ENCODE data around the gene PTPRS. TPM values are rescaled to one million over a fixed set of nuclear protein-coding genes. Genes with fewer than 3 reads are reported as not detected.

The PTPRS gene
- total RNA-seq, 6 experiments from 2014 or later = 78.4 to 102 (median 96.8) TPM

- no peak for TF ChIP-seq CTCF (IDR thresholded peaks at IDR 0.05)
- peaks cover 13% of the 10 kb centered on the region for H3K27me3 Mint-ChIP-seq (ENCODE audit: insufficient read depth)
- DNase-seq = no peak
- no peaks in the 10 kb centered on the region for H3K4me1 Mint-ChIP-seq (ENCODE audit: low read depth)
- no peak overlapping the region for H3K27ac Mint-ChIP-seq
- H3K9me3 Mint-ChIP-seq = no peaks in the 10 kb centered on the region
- no peak overlapping the region for H3K4me3 Mint-ChIP-seq
- H3K36me3 Mint-ChIP-seq (ENCODE audit: low read depth) = no peaks in the 10 kb centered on the region
Measured at GRCh38 chr19:5358173-5358800, 17.7 kb upstream of the PTPRS start.

GRCh38 chr19:5357584-5357983 is 17.0 kb upstream of the PTPRS start:
- Mint-ChIP-seq H3K36me3 (ENCODE audit: low read depth) (no peaks in the 10 kb centered on the region), H3K9me3 (no peaks in the 10 kb centered on the region), H3K4me3 (no peak overlapping the region), H3K27me3 (ENCODE audit: insufficient read depth) (peaks cover 14% of the 10 kb centered on the region), H3K4me1 (ENCODE audit: low read depth) (no peaks in the 10 kb centered on the region), H3K27ac (no peak overlapping the region)
- TF ChIP-seq CTCF (IDR thresholded peaks at IDR 0.05) = no peak
- no peak for DNase-seq

GRCh38 chr19:5356918-5357317 is 16.3 kb upstream of the PTPRS start:
- Mint-ChIP-seq H3K27me3 (ENCODE audit: insufficient read depth) (peaks cover 19% of the 10 kb centered on the region), H3K4me1 (ENCODE audit: low read depth) (no peaks in the 10 kb centered on the region), H3K4me3 (no peak overlapping the region), H3K27ac (no peak overlapping the region), H3K9me3 (no peaks in the 10 kb centered on the region), H3K36me3 (ENCODE audit: low read depth) (no peaks in the 10 kb centered on the region)
- no peak for DNase-seq
- TF ChIP-seq CTCF (IDR thresholded peaks at IDR 0.05) = no peak

- Mint-ChIP-seq H3K27me3 (ENCODE audit: insufficient read depth) (peaks cover 17% of the 10 kb centered on the region), H3K36me3 (ENCODE audit: low read depth) (no peaks in the 10 kb centered on the region), H3K27ac (no peak overlapping the region), H3K4me3 (no peak overlapping the region), H3K9me3 (no peaks in the 10 kb centered on the region), H3K4me1 (ENCODE audit: low read depth) (no peaks in the 10 kb centered on the region)
- no peak for TF ChIP-seq CTCF (IDR thresholded peaks at IDR 0.05)
- no peak for DNase-seq
Measured at GRCh38 chr19:5356428-5356827, 15.8 kb upstream of the PTPRS start.

GRCh38 chr19:5355693-5356092 is 15.1 kb upstream of the PTPRS start:
- H3K9me3 Mint-ChIP-seq = no peaks in the 10 kb centered on the region
- no peak overlapping the region for H3K27ac Mint-ChIP-seq
- H3K27me3 Mint-ChIP-seq (ENCODE audit: insufficient read depth) = peaks cover 17% of the 10 kb centered on the region
- no peak for DNase-seq
- no peak overlapping the region for H3K4me3 Mint-ChIP-seq
- TF ChIP-seq CTCF (IDR thresholded peaks at IDR 0.05) = no peak
- no peaks in the 10 kb centered on the region for H3K36me3 Mint-ChIP-seq (ENCODE audit: low read depth)
- no peaks in the 10 kb centered on the region for H3K4me1 Mint-ChIP-seq (ENCODE audit: low read depth)

GRCh38 chr19:5355076-5355475 is 14.5 kb upstream of the PTPRS start:
- no peak overlapping the region for H3K27ac Mint-ChIP-seq
- no peaks in the 10 kb centered on the region for H3K9me3 Mint-ChIP-seq
- no peaks in the 10 kb centered on the region for H3K36me3 Mint-ChIP-seq (ENCODE audit: low read depth)
- H3K4me1 Mint-ChIP-seq (ENCODE audit: low read depth) = no peaks in the 10 kb centered on the region
- H3K4me3 Mint-ChIP-seq = no peak overlapping the region
- peaks cover 19% of the 10 kb centered on the region for H3K27me3 Mint-ChIP-seq (ENCODE audit: insufficient read depth)
- TF ChIP-seq CTCF (IDR thresholded peaks at IDR 0.05) = no peak
- no peak for DNase-seq
